ENCODE measurements around the gene CCDC61.

CCDC61 gene

DNA sequence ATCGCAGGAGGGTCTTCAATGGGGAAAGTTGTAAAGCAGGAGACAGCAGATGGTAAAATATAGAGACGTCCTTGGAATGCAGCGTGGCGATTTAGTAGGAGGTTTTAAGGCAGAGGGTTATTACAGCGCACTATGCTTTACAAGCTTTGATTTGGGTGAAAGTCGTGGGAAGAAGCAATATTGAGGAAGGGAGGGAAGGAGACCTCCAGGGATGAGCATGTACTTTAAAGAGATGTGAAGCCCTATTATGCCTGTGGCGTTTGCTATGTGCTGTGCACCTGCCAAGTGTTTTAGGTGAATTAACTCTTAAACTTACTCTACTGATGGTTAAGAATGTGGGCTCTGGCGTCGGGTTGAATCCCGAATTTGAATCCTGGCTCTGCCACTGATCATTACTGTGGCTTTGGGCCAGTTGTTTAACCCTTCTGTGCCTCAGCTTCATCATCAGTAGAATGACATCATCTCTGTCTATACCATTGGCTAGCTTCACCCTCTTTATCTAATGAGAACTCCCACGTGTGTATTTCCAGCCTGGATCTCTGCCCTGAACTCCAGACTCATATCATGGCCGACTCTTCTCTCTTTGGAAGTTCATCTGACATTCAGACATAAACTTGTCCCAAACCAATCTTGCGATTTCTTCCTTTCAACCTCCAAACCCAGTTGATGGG is 583 bp downstream of the CCDC61 start:
- TF ChIP-seq ZNF70 (CRISPR knock-in tag; IDR thresholded peaks at IDR 0.05) = no peak
- no peak for TF ChIP-seq ZFP30 (CRISPR knock-in tag; IDR thresholded peaks at IDR 0.05)
- no peak for TF ChIP-seq OSR1 (CRISPR knock-in tag; IDR thresholded peaks at IDR 0.05)
- no peak for TF ChIP-seq ZNF565 (CRISPR knock-in tag; conservative IDR thresholded peaks at IDR 0.05; ENCODE audit: low read depth)
- no peak for TF ChIP-seq BACH2 (CRISPR knock-in tag; IDR thresholded peaks at IDR 0.05; ENCODE audit: borderline replicate concordance)
- TF ChIP-seq, protein P1, sequence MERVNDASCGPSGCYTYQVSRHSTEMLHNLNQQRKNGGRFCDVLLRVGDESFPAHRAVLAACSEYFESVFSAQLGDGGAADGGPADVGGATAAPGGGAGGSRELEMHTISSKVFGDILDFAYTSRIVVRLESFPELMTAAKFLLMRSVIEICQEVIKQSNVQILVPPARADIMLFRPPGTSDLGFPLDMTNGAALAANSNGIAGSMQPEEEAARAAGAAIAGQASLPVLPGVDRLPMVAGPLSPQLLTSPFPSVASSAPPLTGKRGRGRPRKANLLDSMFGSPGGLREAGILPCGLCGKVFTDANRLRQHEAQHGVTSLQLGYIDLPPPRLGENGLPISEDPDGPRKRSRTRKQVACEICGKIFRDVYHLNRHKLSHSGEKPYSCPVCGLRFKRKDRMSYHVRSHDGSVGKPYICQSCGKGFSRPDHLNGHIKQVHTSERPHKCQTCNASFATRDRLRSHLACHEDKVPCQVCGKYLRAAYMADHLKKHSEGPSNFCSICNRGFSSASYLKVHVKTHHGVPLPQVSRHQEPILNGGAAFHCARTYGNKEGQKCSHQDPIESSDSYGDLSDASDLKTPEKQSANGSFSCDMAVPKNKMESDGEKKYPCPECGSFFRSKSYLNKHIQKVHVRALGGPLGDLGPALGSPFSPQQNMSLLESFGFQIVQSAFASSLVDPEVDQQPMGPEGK (CRISPR knock-in tag; IDR thresholded peaks at IDR 0.05; ENCODE audit: borderline replicate concordance) = no peak
- TF ChIP-seq PPARA (CRISPR knock-in tag; IDR thresholded peaks at IDR 0.05; ENCODE audit: borderline replicate concordance) = no peak
- TF ChIP-seq GLIS3 (CRISPR knock-in tag; IDR thresholded peaks at IDR 0.05) = no peak
- TF ChIP-seq, protein P2, sequence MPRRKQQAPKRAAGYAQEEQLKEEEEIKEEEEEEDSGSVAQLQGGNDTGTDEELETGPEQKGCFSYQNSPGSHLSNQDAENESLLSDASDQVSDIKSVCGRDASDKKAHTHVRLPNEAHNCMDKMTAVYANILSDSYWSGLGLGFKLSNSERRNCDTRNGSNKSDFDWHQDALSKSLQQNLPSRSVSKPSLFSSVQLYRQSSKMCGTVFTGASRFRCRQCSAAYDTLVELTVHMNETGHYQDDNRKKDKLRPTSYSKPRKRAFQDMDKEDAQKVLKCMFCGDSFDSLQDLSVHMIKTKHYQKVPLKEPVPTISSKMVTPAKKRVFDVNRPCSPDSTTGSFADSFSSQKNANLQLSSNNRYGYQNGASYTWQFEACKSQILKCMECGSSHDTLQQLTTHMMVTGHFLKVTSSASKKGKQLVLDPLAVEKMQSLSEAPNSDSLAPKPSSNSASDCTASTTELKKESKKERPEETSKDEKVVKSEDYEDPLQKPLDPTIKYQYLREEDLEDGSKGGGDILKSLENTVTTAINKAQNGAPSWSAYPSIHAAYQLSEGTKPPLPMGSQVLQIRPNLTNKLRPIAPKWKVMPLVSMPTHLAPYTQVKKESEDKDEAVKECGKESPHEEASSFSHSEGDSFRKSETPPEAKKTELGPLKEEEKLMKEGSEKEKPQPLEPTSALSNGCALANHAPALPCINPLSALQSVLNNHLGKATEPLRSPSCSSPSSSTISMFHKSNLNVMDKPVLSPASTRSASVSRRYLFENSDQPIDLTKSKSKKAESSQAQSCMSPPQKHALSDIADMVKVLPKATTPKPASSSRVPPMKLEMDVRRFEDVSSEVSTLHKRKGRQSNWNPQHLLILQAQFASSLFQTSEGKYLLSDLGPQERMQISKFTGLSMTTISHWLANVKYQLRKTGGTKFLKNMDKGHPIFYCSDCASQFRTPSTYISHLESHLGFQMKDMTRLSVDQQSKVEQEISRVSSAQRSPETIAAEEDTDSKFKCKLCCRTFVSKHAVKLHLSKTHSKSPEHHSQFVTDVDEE (CRISPR knock-in tag; IDR thresholded peaks at IDR 0.05) = no peak
- no peak for TF ChIP-seq ZFP3 (CRISPR knock-in tag; IDR thresholded peaks at IDR 0.05)
- TF ChIP-seq ZNF8 (CRISPR knock-in tag; IDR thresholded peaks at IDR 0.05) = no peak
- TF ChIP-seq TCF4 (CRISPR knock-in tag; IDR thresholded peaks at IDR 0.05; ENCODE audit: borderline replicate concordance) = no peak
- no peak for TF ChIP-seq ZC3H10 (CRISPR knock-in tag; IDR thresholded peaks at IDR 0.05)
- no peak for TF ChIP-seq CSDC2 (CRISPR knock-in tag; IDR thresholded peaks at IDR 0.05)
- TF ChIP-seq TOX (CRISPR knock-in tag; IDR thresholded peaks at IDR 0.05; ENCODE audit: borderline replicate concordance) = no peak
- TF ChIP-seq, protein P3, sequence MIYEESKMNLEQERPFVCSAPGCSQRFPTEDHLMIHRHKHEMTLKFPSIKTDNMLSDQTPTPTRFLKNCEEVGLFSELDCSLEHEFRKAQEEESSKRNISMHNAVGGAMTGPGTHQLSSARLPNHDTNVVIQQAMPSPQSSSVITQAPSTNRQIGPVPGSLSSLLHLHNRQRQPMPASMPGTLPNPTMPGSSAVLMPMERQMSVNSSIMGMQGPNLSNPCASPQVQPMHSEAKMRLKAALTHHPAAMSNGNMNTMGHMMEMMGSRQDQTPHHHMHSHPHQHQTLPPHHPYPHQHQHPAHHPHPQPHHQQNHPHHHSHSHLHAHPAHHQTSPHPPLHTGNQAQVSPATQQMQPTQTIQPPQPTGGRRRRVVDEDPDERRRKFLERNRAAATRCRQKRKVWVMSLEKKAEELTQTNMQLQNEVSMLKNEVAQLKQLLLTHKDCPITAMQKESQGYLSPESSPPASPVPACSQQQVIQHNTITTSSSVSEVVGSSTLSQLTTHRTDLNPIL (CRISPR knock-in tag; IDR thresholded peaks at IDR 0.05; ENCODE audit: low read depth) = no peak
- ATAC-seq = no peak

DNA sequence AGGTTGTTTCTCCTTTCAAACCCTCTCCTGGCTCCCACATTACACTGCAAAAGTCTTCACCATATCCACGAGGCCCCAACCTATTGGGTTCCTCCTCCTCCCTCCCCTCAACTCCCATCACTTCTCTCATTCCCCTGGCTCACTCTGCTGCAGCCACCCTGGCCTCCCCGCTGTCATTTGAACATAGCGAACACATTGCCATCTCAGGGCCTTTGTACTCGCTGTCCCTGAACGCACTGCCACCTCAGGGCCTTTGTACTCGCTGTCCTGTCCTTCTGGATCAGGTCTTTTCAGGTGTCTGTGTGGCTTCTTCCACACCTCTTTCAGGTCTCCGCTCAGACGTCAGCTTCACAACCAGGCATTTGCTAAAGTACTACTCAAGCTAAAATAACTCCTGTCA is 1.7 kb downstream of the CCDC61 start:
- ATAC-seq = no peak
- TF ChIP-seq PPARA (CRISPR knock-in tag; IDR thresholded peaks at IDR 0.05; ENCODE audit: borderline replicate concordance) (no peak), ARNTL (CRISPR knock-in tag; IDR thresholded peaks at IDR 0.05; ENCODE audit: borderline replicate concordance, low read depth) (no peak), ZFP30 (CRISPR knock-in tag; IDR thresholded peaks at IDR 0.05) (no peak), ZNF70 (CRISPR knock-in tag; IDR thresholded peaks at IDR 0.05) (no peak), ZC3H10 (CRISPR knock-in tag; IDR thresholded peaks at IDR 0.05) (no peak), BACH2 (CRISPR knock-in tag; IDR thresholded peaks at IDR 0.05; ENCODE audit: borderline replicate concordance) (no peak), SNAI2 (CRISPR knock-in tag; IDR thresholded peaks at IDR 0.05) (no peak), CSDC2 (CRISPR knock-in tag; IDR thresholded peaks at IDR 0.05) (no peak)
- TF ChIP-seq, protein P4, sequence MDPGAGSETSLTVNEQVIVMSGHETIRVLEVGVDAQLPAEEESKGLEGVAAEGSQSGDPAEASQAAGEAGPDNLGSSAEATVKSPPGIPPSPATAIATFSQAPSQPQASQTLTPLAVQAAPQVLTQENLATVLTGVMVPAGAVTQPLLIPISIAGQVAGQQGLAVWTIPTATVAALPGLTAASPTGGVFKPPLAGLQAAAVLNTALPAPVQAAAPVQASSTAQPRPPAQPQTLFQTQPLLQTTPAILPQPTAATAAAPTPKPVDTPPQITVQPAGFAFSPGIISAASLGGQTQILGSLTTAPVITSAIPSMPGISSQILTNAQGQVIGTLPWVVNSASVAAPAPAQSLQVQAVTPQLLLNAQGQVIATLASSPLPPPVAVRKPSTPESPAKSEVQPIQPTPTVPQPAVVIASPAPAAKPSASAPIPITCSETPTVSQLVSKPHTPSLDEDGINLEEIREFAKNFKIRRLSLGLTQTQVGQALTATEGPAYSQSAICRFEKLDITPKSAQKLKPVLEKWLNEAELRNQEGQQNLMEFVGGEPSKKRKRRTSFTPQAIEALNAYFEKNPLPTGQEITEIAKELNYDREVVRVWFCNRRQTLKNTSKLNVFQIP (CRISPR knock-in tag; IDR thresholded peaks at IDR 0.05; ENCODE audit: borderline replicate concordance, low read depth) = no peak

DNA sequence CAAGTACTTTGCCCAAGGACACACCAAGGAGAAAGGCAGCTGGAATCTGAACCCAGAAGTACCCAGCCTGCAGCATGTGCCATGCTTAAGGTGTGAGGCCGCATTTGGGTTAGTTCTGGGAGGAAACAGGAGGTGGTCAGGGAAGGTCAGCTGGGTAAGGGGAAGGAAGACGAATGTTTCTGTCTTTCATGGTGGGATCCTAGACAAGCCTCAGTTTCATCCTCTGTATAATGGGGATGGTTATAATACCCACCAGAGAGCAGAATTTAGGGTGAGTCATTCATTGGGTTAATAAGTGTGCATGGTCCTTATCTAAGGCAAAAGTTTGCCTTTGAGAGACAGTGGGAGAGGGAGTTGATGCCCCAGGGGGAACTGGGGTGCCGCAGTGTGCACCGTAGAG is 3.6 kb downstream of the CCDC61 start:
- ATAC-seq = no peak
- no peak for TF ChIP-seq TCF4 (CRISPR knock-in tag; IDR thresholded peaks at IDR 0.05; ENCODE audit: borderline replicate concordance)
- no peak for TF ChIP-seq ZNF8 (CRISPR knock-in tag; IDR thresholded peaks at IDR 0.05)
- no peak for TF ChIP-seq ESRRG (CRISPR knock-in tag; IDR thresholded peaks at IDR 0.05)
- TF ChIP-seq SNAI2 (CRISPR knock-in tag; IDR thresholded peaks at IDR 0.05) = no peak
- no peak for TF ChIP-seq GLIS3 (CRISPR knock-in tag; IDR thresholded peaks at IDR 0.05)
- TF ChIP-seq PPARA (CRISPR knock-in tag; IDR thresholded peaks at IDR 0.05; ENCODE audit: borderline replicate concordance) = no peak
- TF ChIP-seq ZFP30 (CRISPR knock-in tag; IDR thresholded peaks at IDR 0.05) = no peak
- no peak for TF ChIP-seq RARB (CRISPR knock-in tag; IDR thresholded peaks at IDR 0.05)
- no peak for TF ChIP-seq ISL1 (CRISPR knock-in tag; IDR thresholded peaks at IDR 0.05)
- TF ChIP-seq OSR1 (CRISPR knock-in tag; IDR thresholded peaks at IDR 0.05) = no peak
- TF ChIP-seq BACH2 (CRISPR knock-in tag; IDR thresholded peaks at IDR 0.05; ENCODE audit: borderline replicate concordance) = no peak
- TF ChIP-seq, protein P2 (CRISPR knock-in tag; IDR thresholded peaks at IDR 0.05) = no peak
- no peak for TF ChIP-seq ZNF70 (CRISPR knock-in tag; IDR thresholded peaks at IDR 0.05)
